GM19043 (cell line): ENCODE data around the gene OR10AD1.

Source experiments
- ATAC-seq: cut with Tn5 transposase; IDR thresholded peaks from one replicate; pipeline ENCODE4 v1.9.1; 2021; ENCODE audit warnings: low read depth; ENCODE audit not compliant: unreplicated experiment

OR10AD1 gene

GRCh38 chr12:48192861-48193260 is 10.2 kb downstream of the OR10AD1 start:
- no peak for ATAC-seq

- ATAC-seq, result no peak
Measured at GRCh38 chr12:48191096-48191495, 12.0 kb downstream of the OR10AD1 start.

- no peak for ATAC-seq
Measured at GRCh38 chr12:48189331-48190125, 13.6 kb downstream of the OR10AD1 start.

- no peak for ATAC-seq
Measured at GRCh38 chr12:48187916-48188695, 15.0 kb downstream of the OR10AD1 start.

- ATAC-seq, result no peak
Measured at GRCh38 chr12:48185181-48185919, 17.7 kb downstream of the OR10AD1 start.

GRCh38 chr12:48184549-48184922 is 18.6 kb downstream of the OR10AD1 start:
- no peak for ATAC-seq

- ATAC-seq, result no peak
Measured at GRCh38 chr12:48183876-48184548, 19.1 kb downstream of the OR10AD1 start.

- peak; percentile 56 for ATAC-seq
Measured at GRCh38 chr12:48183091-48183875, 19.8 kb downstream of the OR10AD1 start, which contains the start of gene CCDC184. TSS of gene CCDC184 (plus strand) at chr12:48183644. CDS start at chr12:48184123, 479 bp downstream.

- no peak for ATAC-seq
Measured at GRCh38 chr12:48182631-48183030, 20.5 kb downstream of the OR10AD1 start.

GRCh38 chr12:48180857-48181495 is 22.1 kb downstream of the OR10AD1 start:
- no peak for ATAC-seq

- ATAC-seq, result no peak
Measured at GRCh38 chr12:48180424-48180823, 22.7 kb downstream of the OR10AD1 start.

- no peak for ATAC-seq
Measured at GRCh38 chr12:48179466-48179865, 23.6 kb downstream of the OR10AD1 start.

- ATAC-seq, result no peak
Measured at GRCh38 chr12:48177982-48178381, 25.1 kb downstream of the OR10AD1 start.

- ATAC-seq, result no peak
Measured at GRCh38 chr12:48176417-48176751, 26.7 kb downstream of the OR10AD1 start.

GRCh38 chr12:48175613-48176416 is 27.3 kb downstream of the OR10AD1 start:
- no peak for ATAC-seq

- ATAC-seq, result no peak
Measured at GRCh38 chr12:48169011-48169410, 34.1 kb downstream of the OR10AD1 start.

GRCh38 chr12:48165089-48165981 is 37.8 kb downstream of the OR10AD1 start:
- no peak for ATAC-seq

GRCh38 chr12:48164451-48164850 is 38.6 kb downstream of the OR10AD1 start:
- no peak for ATAC-seq
